ENCODE measurements around the gene HGS.

GRCh38 chr17:81711814-81712467 is 28.1 kb downstream of the HGS start, which contains the start of gene SLC25A10:
- no peak for TF ChIP-seq RFX5 (IDR thresholded peaks at IDR 0.05; ENCODE audit: borderline replicate concordance, low read depth, low read length)
- TF ChIP-seq HDAC6 (IDR thresholded peaks at IDR 0.05; ENCODE audit: low read depth, low read length): no peak
- no peak for TF ChIP-seq CTBP2 (IDR thresholded peaks at IDR 0.05; ENCODE audit: borderline replicate concordance, insufficient read depth, insufficient read length, low read length)
- TF ChIP-seq ATF3 (IDR thresholded peaks at IDR 0.05; ENCODE audit: insufficient read depth, low read depth, low read length): no peak
- no peak for TF ChIP-seq EP300 (IDR thresholded peaks at IDR 0.05; ENCODE audit: borderline replicate concordance in 1 of 2, low read depth in 2 of 2, low read length in 2 of 2)
- TF ChIP-seq CEBPB (IDR thresholded peaks at IDR 0.05; ENCODE audit: low read depth, low read length): no peak
- no peak for TF ChIP-seq CTCF (IDR thresholded peaks at IDR 0.05; ENCODE audit: control extremely low read depth in 1 of 3, insufficient read depth in 1 of 3, low read depth in 1 of 3, low read length in 3 of 3)
- TF ChIP-seq MAFK (IDR thresholded peaks at IDR 0.05; ENCODE audit: low read depth, low read length): no peak

All from H1 (cell line).